COLO668 (cell line): Measurements from ENCODE around the gene SPINT1.

ENCODE experiments used
- DNase-seq: peaks from one replicate; lab custom pipeline; 2025; ENCODE audit not compliant: unreplicated experiment; lab: John Stamatoyannopoulos, UW

SPINT1 gene

GRCh38 chr15:40891810-40892446, 48.1 kb downstream of the SPINT1 start:
- peak; percentile 60 for DNase-seq

GRCh38 chr15:40892447-40893012, 48.7 kb downstream of the SPINT1 start:
- no peak for DNase-seq

- DNase-seq, result no peak
Measured at GRCh38 chr15:40893019-40893670, 49.3 kb downstream of the SPINT1 start.

GRCh38 chr15:40893733-40894680, 50.2 kb downstream of the SPINT1 start, which contains the start of gene VPS18:
Gene VPS18 (plus strand): TSS chr15:40894450. CDS start chr15:40894769, 319 bp downstream.
- DNase-seq, result peak; percentile 98

GRCh38 chr15:40894681-40895448, 51.0 kb downstream of the SPINT1 start:
- DNase-seq, result peak; percentile 64

- no peak for DNase-seq
Measured at GRCh38 chr15:40899536-40900207, 55.8 kb downstream of the SPINT1 start.

- no peak for DNase-seq
Measured at GRCh38 chr15:40900256-40901052, 56.6 kb downstream of the SPINT1 start.

GRCh38 chr15:40901053-40901443, 57.2 kb downstream of the SPINT1 start:
- DNase-seq, result no peak

- no peak for DNase-seq
Measured at GRCh38 chr15:40902605-40903561, 59.0 kb downstream of the SPINT1 start.

GRCh38 chr15:40904552-40905201, 60.8 kb downstream of the SPINT1 start:
- DNase-seq, result no peak

- DNase-seq, result peak; percentile 98
Measured at GRCh38 chr15:40906091-40906990, 62.5 kb downstream of the SPINT1 start.

- DNase-seq, result peak; percentile 93
Measured at GRCh38 chr15:40906991-40907802, 63.3 kb downstream of the SPINT1 start.
